Panc1 (cell line): ENCODE results near the gene OR6K6. TPM values are rescaled to one million over a fixed set of nuclear protein-coding genes. Genes with fewer than 3 reads are reported as not detected.

Experiments
- ATAC-seq: fragments of 200-7000 bp; cut with Tn5 transposase; 2 replicates; pipeline ENCODE4 v1.9.1; 2020; ENCODE audit warnings: mild to moderate bottlenecking, moderate library complexity
- BruUV-seq: library from RNA; stranded (reverse); fragments of 400-500 nt; replicated peaks from 2 replicates; lab custom pipeline; 2021; lab: Mats Ljungman, UMichigan
- CTCF ChIA-PET: fragments of 300-600 bp; sonication (Branson Sonifier 250); formaldehyde crosslinking; loops from one replicate; lab custom pipeline; 2022; ENCODE audit warnings: antibody characterized with exemption; lab: Charles Lee
- POLR2A ChIA-PET: fragments of 300-600 bp; sonication (Branson Sonifier 250); formaldehyde crosslinking; loops from one replicate; lab custom pipeline; 2022; ENCODE audit warnings: antibody characterized with exemption; lab: Charles Lee
- DNase-seq: peaks from one replicate; pipeline ENCODE4 v3.0.0-alpha.2; 2010; ENCODE audit warnings: low read depth, low spot score
- H3K27ac ChIP-seq: 2 replicates; pipeline ENCODE4 v1.5.1; 2011; ENCODE audit warnings: mild to moderate bottlenecking, low read length, inconsistent platforms
- H3K27me3 ChIP-seq: fragments of 200-500 bp; sonication (Bioruptor generic); 2 replicates; pipeline ENCODE4 v1.6.0; 2014; ENCODE audit warnings: low read length, inconsistent platforms; ENCODE audit not compliant: control insufficient read depth, insufficient read depth
- H3K36me3 ChIP-seq: fragments of 200-500 bp; sonication (Bioruptor generic); 2 replicates; pipeline ENCODE4 v1.5.1; 2014; ENCODE audit warnings: inconsistent platforms, mild to moderate bottlenecking, low read length, moderate library complexity; ENCODE audit not compliant: control insufficient read depth, insufficient read depth
- H3K4me1 ChIP-seq: 2 replicates; pipeline ENCODE4 v1.5.1; 2011; ENCODE audit warnings: inconsistent platforms, mild to moderate bottlenecking, low read length, moderate library complexity; ENCODE audit not compliant: control insufficient read depth, insufficient read depth
- H3K4me3 ChIP-seq, 2 experiments: 2 replicates each; pipeline ENCODE4 v1.5.1; 2011 to 2012; ENCODE audit warnings: low read depth in 2 of 2, low read length in 2 of 2, mild to moderate bottlenecking in 2 of 2, inconsistent platforms in 1 of 2, moderate library complexity in 1 of 2
- H3K9me3 ChIP-seq: fragments of 200-500 bp; sonication (Bioruptor generic); 2 replicates; pipeline ENCODE4 v1.5.1; 2014; ENCODE audit warnings: low read depth, mild to moderate bottlenecking, inconsistent platforms, low read length, moderate library complexity; ENCODE audit not compliant: control insufficient read depth, insufficient read depth
- POLR2AphosphoS5 ChIP-seq: IDR thresholded peaks from 2 replicates; pipeline ENCODE4 v1.6.1; 2012; ENCODE audit warnings: mild to moderate bottlenecking, low read depth, low read length, moderate library complexity
- SIN3A ChIP-seq: IDR thresholded peaks from 2 replicates; pipeline ENCODE4 v1.6.1; 2012; ENCODE audit warnings: low read depth, mild to moderate bottlenecking, low read length, moderate library complexity, borderline replicate concordance; ENCODE audit not compliant: insufficient read depth
- TCF7L2 ChIP-seq: IDR thresholded peaks from 2 replicates; pipeline ENCODE4 v1.6.1; 2011; ENCODE audit warnings: mild to moderate bottlenecking, low read depth, low read length, inconsistent platforms
- in situ Hi-C: cut with HindIII; loops from 2 replicates; pipeline ENCODE4 v1.10.0; 2016; ENCODE audit warnings: low sequenced_read_pairs, low pct_unique_long_range_greater_than_20kb
- intact Hi-C: fragments of 100-400 bp; cut with micrococcal nuclease; formaldehyde crosslinking; loops from one replicate; pipeline ENCODE4 v1.10.0; 2022; ENCODE audit not compliant: unreplicated experiment
- total RNA-seq: library from RNA; stranded (reverse); gene quantifications from one replicate; pipeline ENCODE4 v1.2.1, GENCODE V29; 2021; ENCODE audit not compliant: unreplicated experiment
- TF ChIP-seq, protein P1 (sequence below): fragments of 450-650 bp; IDR thresholded peaks from 2 replicates; pipeline ENCODE4 v1.5.1; 2017; ENCODE audit warnings: mild to moderate bottlenecking
- TF ChIP-seq, protein P2 (sequence below), 2 experiments: IDR thresholded peaks; 2 replicates each; pipeline ENCODE4 v1.6.1; 2011 to 2012; ENCODE audit warnings: low read depth in 2 of 2, control low read depth in 1 of 2, low read length in 1 of 2, mild to moderate bottlenecking in 1 of 2, moderate library complexity in 1 of 2; ENCODE audit not compliant: insufficient read depth in 1 of 2

Gene OR6K6
- total RNA-seq, 1 experiment from 2014 or later: not detected

DNA sequence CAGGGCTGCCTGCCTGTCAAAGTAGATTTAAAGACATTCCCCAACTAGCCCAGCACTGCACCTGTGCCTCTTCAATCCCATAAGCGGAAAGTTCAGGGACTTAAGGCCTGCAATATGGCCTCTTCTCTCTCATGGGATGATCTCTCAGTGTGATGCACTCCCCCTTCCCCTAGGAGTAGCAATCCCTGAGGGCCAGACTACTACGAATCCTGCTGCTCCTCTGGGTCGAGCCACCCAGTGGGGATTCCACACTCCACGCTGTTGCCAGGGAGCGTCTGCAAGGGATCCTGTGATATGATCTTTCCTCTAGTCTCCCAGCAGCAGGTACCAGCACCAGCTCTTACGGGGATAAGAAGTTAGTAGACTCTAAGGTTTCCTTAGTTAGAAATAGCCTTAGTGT is 39.7 kb downstream of the OR6K6 start:
- Histone ChIP-seq H3K27ac (no peak overlapping the region), H3K36me3 (no peaks in the 10 kb centered on the region), H3K9me3 (no peaks in the 10 kb centered on the region), H3K27me3 (no peaks in the 10 kb centered on the region), H3K4me1 (no peaks in the 10 kb centered on the region), H3K4me3 (no peak overlapping the region)
- no TSS peak for BruUV-seq
- ATAC-seq (no peak), DNase-seq (no peak)
- TF ChIP-seq, protein P1, sequence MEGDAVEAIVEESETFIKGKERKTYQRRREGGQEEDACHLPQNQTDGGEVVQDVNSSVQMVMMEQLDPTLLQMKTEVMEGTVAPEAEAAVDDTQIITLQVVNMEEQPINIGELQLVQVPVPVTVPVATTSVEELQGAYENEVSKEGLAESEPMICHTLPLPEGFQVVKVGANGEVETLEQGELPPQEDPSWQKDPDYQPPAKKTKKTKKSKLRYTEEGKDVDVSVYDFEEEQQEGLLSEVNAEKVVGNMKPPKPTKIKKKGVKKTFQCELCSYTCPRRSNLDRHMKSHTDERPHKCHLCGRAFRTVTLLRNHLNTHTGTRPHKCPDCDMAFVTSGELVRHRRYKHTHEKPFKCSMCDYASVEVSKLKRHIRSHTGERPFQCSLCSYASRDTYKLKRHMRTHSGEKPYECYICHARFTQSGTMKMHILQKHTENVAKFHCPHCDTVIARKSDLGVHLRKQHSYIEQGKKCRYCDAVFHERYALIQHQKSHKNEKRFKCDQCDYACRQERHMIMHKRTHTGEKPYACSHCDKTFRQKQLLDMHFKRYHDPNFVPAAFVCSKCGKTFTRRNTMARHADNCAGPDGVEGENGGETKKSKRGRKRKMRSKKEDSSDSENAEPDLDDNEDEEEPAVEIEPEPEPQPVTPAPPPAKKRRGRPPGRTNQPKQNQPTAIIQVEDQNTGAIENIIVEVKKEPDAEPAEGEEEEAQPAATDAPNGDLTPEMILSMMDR: no peak
- no peak for TF ChIP-seq SIN3A
- TF ChIP-seq TCF7L2: no peak
- no peak for TF ChIP-seq POLR2AphosphoS5
- TF ChIP-seq, protein P2, sequence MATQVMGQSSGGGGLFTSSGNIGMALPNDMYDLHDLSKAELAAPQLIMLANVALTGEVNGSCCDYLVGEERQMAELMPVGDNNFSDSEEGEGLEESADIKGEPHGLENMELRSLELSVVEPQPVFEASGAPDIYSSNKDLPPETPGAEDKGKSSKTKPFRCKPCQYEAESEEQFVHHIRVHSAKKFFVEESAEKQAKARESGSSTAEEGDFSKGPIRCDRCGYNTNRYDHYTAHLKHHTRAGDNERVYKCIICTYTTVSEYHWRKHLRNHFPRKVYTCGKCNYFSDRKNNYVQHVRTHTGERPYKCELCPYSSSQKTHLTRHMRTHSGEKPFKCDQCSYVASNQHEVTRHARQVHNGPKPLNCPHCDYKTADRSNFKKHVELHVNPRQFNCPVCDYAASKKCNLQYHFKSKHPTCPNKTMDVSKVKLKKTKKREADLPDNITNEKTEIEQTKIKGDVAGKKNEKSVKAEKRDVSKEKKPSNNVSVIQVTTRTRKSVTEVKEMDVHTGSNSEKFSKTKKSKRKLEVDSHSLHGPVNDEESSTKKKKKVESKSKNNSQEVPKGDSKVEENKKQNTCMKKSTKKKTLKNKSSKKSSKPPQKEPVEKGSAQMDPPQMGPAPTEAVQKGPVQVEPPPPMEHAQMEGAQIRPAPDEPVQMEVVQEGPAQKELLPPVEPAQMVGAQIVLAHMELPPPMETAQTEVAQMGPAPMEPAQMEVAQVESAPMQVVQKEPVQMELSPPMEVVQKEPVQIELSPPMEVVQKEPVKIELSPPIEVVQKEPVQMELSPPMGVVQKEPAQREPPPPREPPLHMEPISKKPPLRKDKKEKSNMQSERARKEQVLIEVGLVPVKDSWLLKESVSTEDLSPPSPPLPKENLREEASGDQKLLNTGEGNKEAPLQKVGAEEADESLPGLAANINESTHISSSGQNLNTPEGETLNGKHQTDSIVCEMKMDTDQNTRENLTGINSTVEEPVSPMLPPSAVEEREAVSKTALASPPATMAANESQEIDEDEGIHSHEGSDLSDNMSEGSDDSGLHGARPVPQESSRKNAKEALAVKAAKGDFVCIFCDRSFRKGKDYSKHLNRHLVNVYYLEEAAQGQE (IDR thresholded peaks at IDR 0.05; ENCODE audit: insufficient read depth in 1 of 2, low read depth in 2 of 2, low read length in 1 of 2): no peak
- ChIA-PET CTCF (no interaction called here), POLR2A (no interaction called here)
- in situ Hi-C loops: no loop called here
- intact Hi-C loops: no loop called here

DNA sequence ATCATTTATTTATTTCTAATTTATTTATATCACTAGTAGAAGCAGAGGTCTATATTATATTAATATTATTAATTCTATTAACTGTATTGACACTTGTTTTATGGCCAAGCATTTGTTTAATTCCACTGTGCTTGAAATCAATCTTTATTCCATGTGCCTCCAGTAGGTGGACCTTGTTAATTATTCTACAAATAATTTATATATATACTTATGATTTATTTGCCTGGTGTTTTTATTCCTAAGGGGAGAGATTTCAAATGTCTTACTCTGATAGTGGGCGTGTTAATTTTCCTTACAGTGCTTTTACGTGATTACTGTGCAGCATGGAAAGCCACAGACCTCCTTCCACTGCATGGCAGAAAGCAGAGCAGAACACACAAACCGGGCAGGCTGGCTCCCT is 44.0 kb downstream of the OR6K6 start:
- H3K9me3 ChIP-seq: no peaks in the 10 kb centered on the region
- in situ Hi-C loops (no loop called here), intact Hi-C loops (no loop called here)
- no peaks in the 10 kb centered on the region for H3K27me3 ChIP-seq
- H3K36me3 ChIP-seq: no peaks in the 10 kb centered on the region
- H3K27ac ChIP-seq: no peak overlapping the region
- H3K4me3 ChIP-seq: no peak overlapping the region
- no peak for TF ChIP-seq POLR2AphosphoS5
- no peak for TF ChIP-seq SIN3A
- TF ChIP-seq, protein P1: peak; percentile 7; the same call in 1 of the 2 replicates
- DNase-seq: no peak
- BruUV-seq: no TSS peak
- ChIA-PET CTCF (no interaction called here), POLR2A (no interaction called here)
- ATAC-seq: no peak
- no peaks in the 10 kb centered on the region for H3K4me1 ChIP-seq
